ENCODE results near the gene TUBA3D. TPM values are rescaled to one million over a fixed set of nuclear protein-coding genes. Genes with fewer than 3 reads are reported as not detected.
"Not testable (repeated sequence)": the region's sequence is repeated elsewhere in the genome, so short reads cannot be mapped to it uniquely, and the experiment has no call there.

Gene TUBA3D
- total RNA-seq, 4 donors from 2014 or later = 0.89 to 2.0 TPM; not detected in 2

- peak in 1 of 2 donors; percentile 82 for DNase-seq (ENCODE audit: low spot score in 2 of 2)
- H3K4me3 ChIP-seq (ENCODE audit: low read depth, poor library complexity, severe bottlenecking) = no peak overlapping the region
- intact Hi-C loops (cut with DNase I; ENCODE audit: low total_unique reads) = no loop called here
- no peak for TF ChIP-seq CTCF (IDR thresholded peaks at IDR 0.05)
- no peak for TF ChIP-seq POLR2A (IDR thresholded peaks at IDR 0.05)
- WGBS, 2 donors = 64 to 80% methylated on average over 20 of the region's 20 CpGs
These were observed 46.3 kb downstream of the TUBA3D start for GRCh38 chr2:131521961-131522781.

- peak in 1 of 2 donors; percentile 37 for DNase-seq (ENCODE audit: low spot score in 2 of 2)
- 95 to 96% methylated on average over 2 of the region's 2 CpGs for WGBS, 2 donors
- H3K4me3 ChIP-seq (ENCODE audit: low read depth, poor library complexity, severe bottlenecking); intact Hi-C loops (cut with DNase I; ENCODE audit: low total_unique reads): not testable (repeated sequence)
These were observed 49.3 kb downstream of the TUBA3D start for GRCh38 chr2:131525256-131525655.

GRCh38 chr2:131527131-131528001 lies 51.4 kb downstream of the TUBA3D start, which contains the start of gene CCDC74A:
CCDC74A (plus strand) TSS chr2:131527888; CDS start chr2:131527971, 83 bp downstream.
- 43 to 48% methylated on average over 25 to 31 of the region's 47 CpGs for WGBS, 2 donors
- peak in 1 of 2 donors; percentile 88 for DNase-seq (ENCODE audit: low spot score in 2 of 2)
- peak within 1 kb of the TSS; percentile 6 for H3K4me3 ChIP-seq (ENCODE audit: low read depth, poor library complexity, severe bottlenecking)
- intact Hi-C loops (cut with DNase I; ENCODE audit: low total_unique reads) = not testable (repeated sequence)

- H3K4me3 ChIP-seq (ENCODE audit: low read depth, poor library complexity, severe bottlenecking); intact Hi-C loops (cut with DNase I; ENCODE audit: low total_unique reads): not testable (repeated sequence)
- DNase-seq (ENCODE audit: low spot score in 2 of 2) = peak in 1 of 2 donors; percentile 78
- WGBS, 2 donors = 66 to 84% methylated on average over 17 to 23 of the region's 26 CpGs
These were observed 53.3 kb downstream of the TUBA3D start for GRCh38 chr2:131528981-131529863.

- peak in 1 of 2 donors; percentile 76 for DNase-seq (ENCODE audit: low spot score in 2 of 2)
- WGBS, 2 donors = 90 to 95% methylated on average over 4 to 5 of the region's 5 CpGs
These were observed 54.0 kb downstream of the TUBA3D start for GRCh38 chr2:131529864-131530445.

GRCh38 chr2:131530626-131531344 lies 54.9 kb downstream of the TUBA3D start:
- peak in 1 of 2 donors; percentile 74 for DNase-seq (ENCODE audit: low spot score in 2 of 2)
- intact Hi-C loops (cut with DNase I; ENCODE audit: low total_unique reads); H3K4me3 ChIP-seq (ENCODE audit: low read depth, poor library complexity, severe bottlenecking): not testable (repeated sequence)
- WGBS, 2 donors = 72 to 80% methylated on average over 2 to 19 of the region's 22 CpGs

More at GRCh38 chr2:131529864-131530445, 54.0 kb downstream of the TUBA3D start:
- intact Hi-C loops (cut with DNase I; ENCODE audit: low total_unique reads); H3K4me3 ChIP-seq (ENCODE audit: low read depth, poor library complexity, severe bottlenecking): not testable (repeated sequence)

GRCh38 chr2:131531547-131532185 lies 55.7 kb downstream of the TUBA3D start:
- WGBS, 2 donors = 83 to 100% methylated on average over 2 to 4 of the region's 11 CpGs
- intact Hi-C loops (cut with DNase I; ENCODE audit: low total_unique reads) = not testable (repeated sequence)

More at GRCh38 chr2:131531547-131532185, 55.7 kb downstream of the TUBA3D start:
- DNase-seq (ENCODE audit: low spot score in 2 of 2) = peak in 1 of 2 donors; percentile 66
- not testable (repeated sequence) for H3K4me3 ChIP-seq (ENCODE audit: low read depth, poor library complexity, severe bottlenecking)

Small RNA genes lying within 50 kb of the gene (microRNA-seq; reads per million reads assigned to microRNA genes)
- 0 reads per million in 2 donors for gene MIR4784 (ENCODE audit: borderline number of aligned reads in 1 of 2, borderline replicate concordance in 2 of 2)

Other genes with a start within 250 kb of the TUBA3D start
- gene RAB6D, start 112.0 kb upstream of the TUBA3D start, total RNA-seq = not detected
- gene MZT2A, start 16.3 kb downstream of the TUBA3D start, total RNA-seq = 100 to 1,000 TPM in 1 of 4 donors, 10 to 100 TPM in 3; 78.2 to 110 (median 89.2) TPM
- gene CCDC74A, start 51.8 kb downstream of the TUBA3D start, total RNA-seq = 10 to 100 TPM in 2 of 4 donors, 1 to 10 TPM in 2; 5.9 to 15.4 (median 8.5) TPM